Peyer's patch (tissue), 4 donors: ENCODE measurements around the gene TRAK2. TPM values are rescaled to one million over a fixed set of nuclear protein-coding genes. Genes with fewer than 3 reads are reported as not detected.

ENCODE experiments used
- DNase-seq, 3 donors: peaks; one replicate each; pipeline ENCODE4 v3.0.0-alpha.2; 2017 to 2019
- H3K27ac ChIP-seq, 4 donors: fragments of 200-600 bp; sonication (generic); one replicate each; pipeline ENCODE4 v1.5.1; 2016 to 2019
- H3K27me3 ChIP-seq, 2 donors: fragments of 200-600 bp; sonication (generic); one replicate each; pipeline ENCODE4 v1.5.1; 2019
- H3K36me3 ChIP-seq, 3 donors: fragments of 200-600 bp; sonication (generic); one replicate each; pipeline ENCODE4 v1.5.1; 2016 to 2019
- H3K4me1 ChIP-seq, 4 donors: fragments of 200-600 bp; sonication (generic); one replicate each; pipeline ENCODE4 v1.5.1; 2016 to 2019
- H3K4me3 ChIP-seq, 4 donors: fragments of 200-600 bp; sonication (generic); 1 replicate in 3 of 4; 2 replicates in 1 of 4; pipeline ENCODE4 v1.5.1; 2016 to 2019; ENCODE audit warnings: mild to moderate bottlenecking in 1 of 4
- H3K9me3 ChIP-seq, 4 donors: fragments of 200-600 bp; sonication (generic); one replicate each; pipeline ENCODE4 v1.5.1; 2016 to 2019; ENCODE audit warnings: mild to moderate bottlenecking in 1 of 4
- CTCF ChIP-seq, 6 experiments: fragments of 450-650 bp in 4 of 6; fragments of 200-600 bp in 2 of 6; sonication (generic) in 1 of 6; IDR thresholded peaks; one replicate each; pipeline ENCODE4 v1.5.1; 2017 to 2019; ENCODE audit warnings: antibody characterized with exemption in 6 of 6, mild to moderate bottlenecking in 3 of 6, moderate library complexity in 1 of 6
- POLR2A ChIP-seq, 2 donors: fragments of 450-650 bp; IDR thresholded peaks; one replicate each; pipeline ENCODE4 v1.5.1; 2017; ENCODE audit warnings: antibody characterized with exemption in 2 of 2, mild to moderate bottlenecking in 2 of 2, moderate library complexity in 2 of 2
- total RNA-seq, 4 donors: library from RNA; depleted of rRNA; stranded (reverse); fragments of >200 nt; gene quantifications; one replicate each; pipeline ENCODE4 v1.1.0, GENCODE V29; 2016

TRAK2 gene
- total RNA-seq, 4 donors from 2014 or later = 31.2 to 69.3 (median 47.8) TPM

- H3K27me3 ChIP-seq = no peaks in the 10 kb centered on the region
- no peaks in the 10 kb centered on the region for H3K36me3 ChIP-seq
- H3K27ac ChIP-seq = no peak overlapping the region
- TF ChIP-seq CTCF (IDR thresholded peaks at IDR 0.05) (no peak), POLR2A (IDR thresholded peaks at IDR 0.05) (no peak)
- H3K9me3 ChIP-seq = no peaks in the 10 kb centered on the region
- H3K4me1 ChIP-seq = peaks cover 0 to 35% (median 1%) of the 10 kb centered on the region in 4 donors
- H3K4me3 ChIP-seq = no peak overlapping the region
- no peak for DNase-seq
These were observed 44.0 kb downstream of the TRAK2 start for GRCh38 chr2:201407265-201407664.

- H3K4me1 ChIP-seq = peaks cover 0 to 43% (median 1%) of the 10 kb centered on the region in 4 donors
- peak overlapping the region in 2 of 4 donors; percentile 6 to 23 for H3K27ac ChIP-seq
- no peaks in the 10 kb centered on the region for H3K9me3 ChIP-seq
- no peaks in the 10 kb centered on the region for H3K36me3 ChIP-seq
- H3K4me3 ChIP-seq = no peak overlapping the region
- DNase-seq = no peak
- TF ChIP-seq POLR2A (IDR thresholded peaks at IDR 0.05) (no peak), CTCF (IDR thresholded peaks at IDR 0.05) (no peak)
- no peaks in the 10 kb centered on the region for H3K27me3 ChIP-seq
These were observed 45.1 kb downstream of the TRAK2 start for GRCh38 chr2:201406077-201406662.

GRCh38 chr2:201404699-201405280 is 46.5 kb downstream of the TRAK2 start:
- no peak for DNase-seq
- no peak overlapping the region for H3K4me3 ChIP-seq

GRCh38 chr2:201403880-201404279 is 47.4 kb downstream of the TRAK2 start:
- TF ChIP-seq POLR2A (IDR thresholded peaks at IDR 0.05) = no peak
- no peak for TF ChIP-seq CTCF (IDR thresholded peaks at IDR 0.05)
- no peak overlapping the region for H3K27ac ChIP-seq
- peaks cover 0 to 45% (median 1%) of the 10 kb centered on the region in 4 donors for H3K4me1 ChIP-seq
- H3K36me3 ChIP-seq = no peaks in the 10 kb centered on the region
- H3K27me3 ChIP-seq = no peaks in the 10 kb centered on the region
- DNase-seq = no peak
- H3K4me3 ChIP-seq = no peak overlapping the region
- H3K9me3 ChIP-seq = no peaks in the 10 kb centered on the region

More at GRCh38 chr2:201404699-201405280, 46.5 kb downstream of the TRAK2 start:
- Histone ChIP-seq H3K9me3 (no peaks in the 10 kb centered on the region), H3K27ac (peak overlapping the region in 1 of 4 donors; percentile 2), H3K4me1 (peaks cover 0 to 45% (median 1%) of the 10 kb centered on the region in 4 donors), H3K36me3 (no peaks in the 10 kb centered on the region), H3K27me3 (no peaks in the 10 kb centered on the region)
- TF ChIP-seq POLR2A (IDR thresholded peaks at IDR 0.05) = no peak
- no peak for TF ChIP-seq CTCF (IDR thresholded peaks at IDR 0.05)

GRCh38 chr2:201402651-201403562 is 48.4 kb downstream of the TRAK2 start:
- Histone ChIP-seq H3K27ac (no peak overlapping the region), H3K4me3 (no peak overlapping the region), H3K9me3 (no peaks in the 10 kb centered on the region), H3K27me3 (no peaks in the 10 kb centered on the region), H3K4me1 (peaks cover 0 to 45% (median 1%) of the 10 kb centered on the region in 4 donors), H3K36me3 (no peaks in the 10 kb centered on the region)
- TF ChIP-seq CTCF (IDR thresholded peaks at IDR 0.05) (no peak), POLR2A (IDR thresholded peaks at IDR 0.05) (no peak)
- DNase-seq = no peak
